Trophoblast cell (in vitro differentiated cells and primary cell): ENCODE measurements around the gene RIN2.
"Not testable (repeated sequence)": the region's sequence is repeated elsewhere in the genome, so short reads cannot be mapped to it uniquely, and the experiment has no call there.

ENCODE experiments used
- DNase-seq, 2 donors: peaks; one replicate each; pipeline ENCODE4 v3.0.0-alpha.2; 2016
- H2AFZ ChIP-seq: 2 replicates; pipeline ENCODE4 v1.6.1; 2013; ENCODE audit warnings: low read length, moderate library complexity, mild to moderate bottlenecking; ENCODE audit not compliant: insufficient read depth, poor library complexity
- H2AK5ac ChIP-seq: 2 replicates; pipeline ENCODE4 v1.6.1; 2013; ENCODE audit warnings: mild to moderate bottlenecking, low read length
- H2BK120ac ChIP-seq: 2 replicates; pipeline ENCODE4 v1.6.1; 2013; ENCODE audit warnings: low read length, mild to moderate bottlenecking, moderate library complexity; ENCODE audit not compliant: insufficient read depth, poor library complexity
- H2BK12ac ChIP-seq: 2 replicates; pipeline ENCODE4 v1.6.1; 2013; ENCODE audit warnings: mild to moderate bottlenecking, low read length, moderate library complexity
- H2BK5ac ChIP-seq: 2 replicates; pipeline ENCODE4 v1.6.1; 2013; ENCODE audit warnings: low read length, low read depth, moderate library complexity, mild to moderate bottlenecking; ENCODE audit not compliant: poor library complexity
- H3K14ac ChIP-seq: 2 replicates; pipeline ENCODE4 v1.6.1; 2013; ENCODE audit warnings: mild to moderate bottlenecking, low read length
- H3K18ac ChIP-seq: 2 replicates; pipeline ENCODE4 v1.6.1; 2013; ENCODE audit warnings: mild to moderate bottlenecking, low read length
- H3K23ac ChIP-seq: 2 replicates; pipeline ENCODE4 v1.6.1; 2013; ENCODE audit warnings: low read length
- H3K27ac ChIP-seq: 2 replicates; pipeline ENCODE4 v1.5.1; 2013; ENCODE audit warnings: low read depth, mild to moderate bottlenecking, inconsistent platforms, low read length, moderate library complexity
- H3K27me3 ChIP-seq: 2 replicates; pipeline ENCODE4 v1.6.1; 2013; ENCODE audit warnings: inconsistent platforms, mild to moderate bottlenecking, low read length, moderate library complexity; ENCODE audit not compliant: insufficient read depth
- H3K36me3 ChIP-seq, 2 experiments: 1 replicate in 1 of 2; 2 replicates in 1 of 2; pipeline ENCODE4 v1.6.1; 2013; ENCODE audit warnings: low read length in 2 of 2, mild to moderate bottlenecking in 2 of 2, moderate library complexity in 1 of 2; ENCODE audit not compliant: insufficient read depth in 2 of 2, control insufficient read depth in 1 of 2
- H3K4ac ChIP-seq: 2 replicates; pipeline ENCODE4 v1.6.1; 2013; ENCODE audit warnings: low read depth, mild to moderate bottlenecking, low read length, moderate library complexity
- H3K4me1 ChIP-seq, 2 experiments: 1 replicate in 1 of 2; 2 replicates in 1 of 2; pipeline ENCODE4 v1.6.1; 2013; ENCODE audit warnings: low read length in 2 of 2, mild to moderate bottlenecking in 2 of 2, moderate library complexity in 1 of 2; ENCODE audit not compliant: insufficient read depth in 2 of 2, control insufficient read depth in 1 of 2
- H3K4me2 ChIP-seq: 2 replicates; pipeline ENCODE4 v1.6.1; 2013; ENCODE audit warnings: inconsistent platforms, mild to moderate bottlenecking, low read length, moderate library complexity
- H3K4me3 ChIP-seq: 2 replicates; pipeline ENCODE4 v1.5.1; 2013; ENCODE audit warnings: mild to moderate bottlenecking, low read depth, low read length, inconsistent platforms
- H3K79me1 ChIP-seq: one replicate; pipeline ENCODE4 v1.6.1; 2013; ENCODE audit warnings: low read length
- H3K79me2 ChIP-seq: 2 replicates; pipeline ENCODE4 v1.6.1; 2013; ENCODE audit warnings: low read length, mild to moderate bottlenecking; ENCODE audit not compliant: control insufficient read depth, insufficient read depth, poor library complexity
- H3K9ac ChIP-seq: 2 replicates; pipeline ENCODE4 v1.6.1; 2013; ENCODE audit warnings: mild to moderate bottlenecking, low read length
- H3K9me3 ChIP-seq: 2 replicates; pipeline ENCODE4 v1.6.1; 2013; ENCODE audit warnings: low read depth, mild to moderate bottlenecking, control low read depth, inconsistent platforms, low read length; ENCODE audit not compliant: insufficient read depth
- H4K12ac ChIP-seq: 2 replicates; pipeline ENCODE4 v1.6.1; 2013; ENCODE audit warnings: low read depth, mild to moderate bottlenecking, low read length, moderate library complexity
- H4K8ac ChIP-seq: 2 replicates; pipeline ENCODE4 v1.6.1; 2013; ENCODE audit warnings: low read depth, mild to moderate bottlenecking, low read length, moderate library complexity
- H4K91ac ChIP-seq: one replicate; pipeline ENCODE4 v1.6.1; 2013; ENCODE audit warnings: low read depth, mild to moderate bottlenecking, low read length, moderate library complexity
- WGBS: extraction: QIAGEN DNeasy Blood & Tissue Kit; methylation state at CpG from one replicate; pipeline ENCODE4 v1.1.7; 2013; ENCODE audit warnings: missing lambda C conversion rate; ENCODE audit not compliant: insufficient read length, insufficient coverage; ENCODE audit errors: extremely low coverage; 5-methylcytosine and 5-hydroxymethylcytosine counted together

The RIN2 gene

DNA sequence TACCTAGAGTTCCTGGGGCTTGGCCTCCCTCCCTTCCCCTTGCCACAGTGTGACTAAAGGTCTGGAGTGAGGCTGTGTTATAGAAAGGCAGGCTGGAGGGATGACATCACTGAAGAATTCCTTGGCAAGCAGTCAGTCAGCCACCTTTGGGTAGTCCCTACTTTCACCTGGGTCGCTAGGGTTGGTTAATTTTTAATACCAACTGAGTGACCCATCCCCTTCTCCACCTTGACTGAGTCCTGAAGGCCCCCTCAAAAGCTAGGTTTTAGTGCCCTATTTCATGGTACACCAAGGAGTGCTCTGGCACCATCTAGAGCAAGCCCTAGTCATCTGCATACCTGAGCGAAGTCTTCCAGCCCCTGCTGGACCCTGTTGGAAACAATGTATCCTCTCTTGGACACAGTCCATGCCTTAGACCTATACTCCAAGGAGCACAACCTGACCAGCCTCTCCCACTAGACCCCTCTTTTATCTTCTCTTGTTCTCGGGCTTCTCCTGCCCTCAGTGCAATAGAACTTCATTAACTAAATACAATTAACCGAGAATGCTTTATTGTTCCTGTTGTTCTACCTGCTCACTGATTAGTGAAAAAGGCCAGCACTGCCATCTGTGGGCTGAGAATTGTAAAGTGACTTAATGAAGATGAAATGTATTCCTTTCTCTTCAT, 44.6 kb downstream of the RIN2 start:
- peaks cover 3% of the 10 kb centered on the region for H3K79me1 ChIP-seq
- no peak overlapping the region for H3K4me2 ChIP-seq
- H2AFZ ChIP-seq, result no peak overlapping the region
- no peak overlapping the region for H2BK120ac ChIP-seq
- no peaks in the 10 kb centered on the region for H3K27me3 ChIP-seq
- H3K23ac ChIP-seq, result no peak overlapping the region
- no peak overlapping the region for H2BK12ac ChIP-seq
- H4K8ac ChIP-seq, result peak overlapping the region; percentile 19
- peak overlapping the region; percentile 65 for H3K27ac ChIP-seq
- H3K4ac ChIP-seq, result no peak overlapping the region
- no peak overlapping the region for H3K9ac ChIP-seq
- no peak overlapping the region for H3K14ac ChIP-seq
- no peaks in the 10 kb centered on the region for H3K9me3 ChIP-seq
- H2AK5ac ChIP-seq, result no peak overlapping the region
- no peaks in the 10 kb centered on the region for H3K79me2 ChIP-seq
- no peak overlapping the region for H3K4me3 ChIP-seq
- no CpG with 5 or more reads among the region's 4 CpGs for WGBS
- no peak overlapping the region for H2BK5ac ChIP-seq
- H3K18ac ChIP-seq, result no peak overlapping the region
- DNase-seq, result peak; percentile 60 to 64
- no peak overlapping the region for H4K12ac ChIP-seq
- H4K91ac ChIP-seq, result peak overlapping the region; percentile 24
- H3K36me3 ChIP-seq, result peaks cover 4 to 17% of the 10 kb centered on the region in 2 experiments
- H3K4me1 ChIP-seq, result peaks cover 0 to 2% of the 10 kb centered on the region in 2 experiments

DNA sequence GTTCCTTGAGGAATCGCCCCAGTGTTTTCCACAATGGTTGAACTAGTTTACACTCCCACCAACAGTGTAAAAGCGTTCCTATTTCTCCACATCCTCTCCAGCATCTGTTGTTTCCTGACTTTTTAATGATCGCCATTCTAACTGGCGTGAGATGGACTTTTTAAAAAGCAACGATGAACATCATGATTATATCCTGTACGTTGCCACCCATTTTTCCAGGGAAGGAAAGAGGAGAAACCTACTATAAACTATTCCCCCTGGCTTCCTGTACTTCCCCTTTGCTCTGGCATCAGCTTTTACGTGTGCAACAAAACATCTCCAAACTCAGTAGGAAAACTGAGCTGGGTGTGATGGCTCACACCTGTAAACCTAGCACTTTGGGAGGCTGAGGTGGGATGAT, 48.2 kb downstream of the RIN2 start:
- not testable (repeated sequence) for H2BK5ac ChIP-seq, H2BK12ac ChIP-seq, H2AK5ac ChIP-seq, H4K8ac ChIP-seq, H2BK120ac ChIP-seq, H2AFZ ChIP-seq, H3K27ac ChIP-seq, H3K79me1 ChIP-seq, H3K9me3 ChIP-seq, H3K79me2 ChIP-seq, H4K91ac ChIP-seq, H4K12ac ChIP-seq, H3K4me3 ChIP-seq, H3K4me2 ChIP-seq, H3K9ac ChIP-seq, H3K27me3 ChIP-seq, H3K18ac ChIP-seq, H3K4ac ChIP-seq, DNase-seq, H3K23ac ChIP-seq, H3K14ac ChIP-seq, H3K4me1 ChIP-seq
- H3K36me3 ChIP-seq, result peaks cover 9 to 21% of the 10 kb centered on the region in 2 experiments
- no CpG with 5 or more reads among the region's 7 CpGs for WGBS

DNA sequence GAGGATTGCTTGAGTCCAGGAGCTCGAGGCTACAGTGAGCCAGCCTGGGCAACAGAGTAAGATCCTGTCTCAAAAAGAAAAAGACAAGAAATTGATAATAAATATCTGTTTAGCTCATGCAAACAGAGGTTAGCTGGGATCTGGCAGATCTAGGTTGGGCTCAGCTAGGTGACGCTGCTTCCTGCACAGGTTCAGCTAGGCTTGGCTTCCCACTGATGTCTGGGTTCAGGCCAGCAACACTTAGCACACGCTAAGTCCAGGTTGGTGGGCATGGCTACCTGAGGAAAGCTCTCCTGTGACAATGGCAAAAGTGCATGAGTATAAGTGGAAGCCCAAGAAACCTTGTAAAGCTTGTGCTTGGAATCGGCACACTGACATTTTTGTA, 48.7 kb downstream of the RIN2 start:
- Histone ChIP-seq H2AFZ (peak overlapping the region; percentile 3), H3K36me3 (peaks cover 8 to 22% of the 10 kb centered on the region in 2 experiments), H3K9ac (no peak overlapping the region), H2AK5ac (no peak overlapping the region), H2BK120ac (no peak overlapping the region), H4K91ac (no peak overlapping the region), H3K4me2 (no peak overlapping the region), H3K79me2 (peaks cover 2% of the 10 kb centered on the region), H4K12ac (no peak overlapping the region), H3K9me3 (no peaks in the 10 kb centered on the region), H3K4ac (no peak overlapping the region), H3K18ac (no peak overlapping the region), H3K4me1 (peaks cover 0 to 2% of the 10 kb centered on the region in 2 experiments), H3K14ac (no peak overlapping the region), H2BK12ac (no peak overlapping the region), H3K27me3 (no peaks in the 10 kb centered on the region), H2BK5ac (no peak overlapping the region), H3K27ac (no peak overlapping the region), H3K23ac (no peak overlapping the region), H3K4me3 (no peak overlapping the region), H3K79me1 (peaks cover 4% of the 10 kb centered on the region), H4K8ac (no peak overlapping the region)
- no CpG with 5 or more reads among the region's 4 CpGs for WGBS
- DNase-seq, result no peak

- H3K23ac ChIP-seq, result no peak overlapping the region
- no peak overlapping the region for H3K27ac ChIP-seq
- H2BK5ac ChIP-seq, result no peak overlapping the region
- H3K4me3 ChIP-seq, result no peak overlapping the region
- H3K4me1 ChIP-seq, result no peaks in the 10 kb centered on the region
- no peak overlapping the region for H3K18ac ChIP-seq
- H3K4ac ChIP-seq, result no peak overlapping the region
- H4K91ac ChIP-seq, result no peak overlapping the region
- no peak overlapping the region for H2BK120ac ChIP-seq
- H2AFZ ChIP-seq, result no peak overlapping the region
- H4K8ac ChIP-seq, result no peak overlapping the region
- no peak overlapping the region for H2AK5ac ChIP-seq
- no peak overlapping the region for H3K4me2 ChIP-seq
- H4K12ac ChIP-seq, result no peak overlapping the region
- H3K27me3 ChIP-seq, result no peaks in the 10 kb centered on the region
- H2BK12ac ChIP-seq, result no peak overlapping the region
- no peaks in the 10 kb centered on the region for H3K9me3 ChIP-seq
- peaks cover 8 to 19% of the 10 kb centered on the region in 2 experiments for H3K36me3 ChIP-seq
- no peak overlapping the region for H3K14ac ChIP-seq
- peaks cover 2% of the 10 kb centered on the region for H3K79me1 ChIP-seq
- no peak for DNase-seq
- peaks cover 2% of the 10 kb centered on the region for H3K79me2 ChIP-seq
- no peak overlapping the region for H3K9ac ChIP-seq
Observed at GRCh38 chr20:19807191-19807945, 49.3 kb downstream of the RIN2 start.
